GM12878 (cell line): ENCODE data around the gene SMARCE1.

Source experiments
- BHLHE40 ChIP-seq, 2 experiments: fragments of 450-650 bp in 1 of 2; IDR thresholded peaks; 2 replicates each; pipeline ENCODE4 v1.6.1; 2011 to 2017; ENCODE audit warnings: low read depth in 2 of 2, borderline replicate concordance in 1 of 2, improper control_type of control experiment in 1 of 2, low read length in 1 of 2, mild to moderate bottlenecking in 1 of 2
- CBFB ChIP-seq: IDR thresholded peaks from 2 replicates; pipeline ENCODE4 v1.6.1; 2016; ENCODE audit warnings: antibody characterized with exemption, low read depth
- CTCF ChIP-seq, 3 experiments: IDR thresholded peaks in 2 of 3; conservative IDR thresholded peaks in 1 of 3; 2 replicates each; pipeline ENCODE4 v1.5.1; 2011; ENCODE audit warnings: low read depth in 3 of 3, low read length in 3 of 3, mild to moderate bottlenecking in 3 of 3, control low read depth in 2 of 3, moderate library complexity in 2 of 3, inconsistent platforms in 1 of 3, mixed read lengths in 1 of 3; ENCODE audit not compliant: control insufficient read depth in 2 of 3, insufficient read depth in 1 of 3; ENCODE audit errors: extremely low read depth in 1 of 3
- E2F4 ChIP-seq: IDR thresholded peaks from 2 replicates; pipeline ENCODE4 v1.6.1; 2012; ENCODE audit warnings: low read depth, low read length, improper control_type of control experiment
- EP300 ChIP-seq, 2 experiments: fragments of 150-350 bp in 1 of 2; IDR thresholded peaks; 2 replicates each; pipeline ENCODE4 v1.6.1; 2011 to 2012; ENCODE audit warnings: low read depth in 2 of 2, low read length in 2 of 2, borderline replicate concordance in 1 of 2, improper control_type of control experiment in 1 of 2, inconsistent platforms in 1 of 2; ENCODE audit not compliant: control insufficient read depth in 1 of 2
- GABPA ChIP-seq: IDR thresholded peaks from 2 replicates; pipeline ENCODE4 v1.6.1; 2014; ENCODE audit warnings: antibody characterized with exemption, low read depth, mild to moderate bottlenecking, inconsistent platforms
- JUNB ChIP-seq: IDR thresholded peaks from 2 replicates; pipeline ENCODE4 v1.6.1; 2016; ENCODE audit warnings: antibody characterized with exemption, mild to moderate bottlenecking
- NFYB ChIP-seq: IDR thresholded peaks from 2 replicates; pipeline ENCODE4 v1.6.1; 2011; ENCODE audit warnings: low read depth, mild to moderate bottlenecking, low read length, improper control_type of control experiment, moderate library complexity; ENCODE audit not compliant: insufficient read depth
- NKRF ChIP-seq: fragments of 450-650 bp; conservative IDR thresholded peaks from 2 replicates; pipeline ENCODE4 v1.6.1; 2017; ENCODE audit warnings: mild to moderate bottlenecking, moderate library complexity
- POLR2A ChIP-seq: IDR thresholded peaks from 2 replicates; pipeline ENCODE4 v1.6.1; 2011; ENCODE audit warnings: low read depth, mild to moderate bottlenecking, low read length
- POLR2AphosphoS5 ChIP-seq: IDR thresholded peaks from 2 replicates; pipeline ENCODE4 v1.6.1; 2011; ENCODE audit warnings: mild to moderate bottlenecking, low read length, inconsistent platforms
- TCF7 ChIP-seq: IDR thresholded peaks from 2 replicates; pipeline ENCODE4 v1.6.1; 2014; ENCODE audit warnings: antibody characterized with exemption, borderline replicate concordance
- ZNF687 ChIP-seq: fragments of 450-650 bp; IDR thresholded peaks from 2 replicates; pipeline ENCODE4 v1.6.1; 2017; ENCODE audit warnings: mild to moderate bottlenecking, moderate library complexity

- TF ChIP-seq POLR2A (no peak), POLR2AphosphoS5 (no peak), JUNB (no peak), NFYB (no peak), TCF7 (no peak), NKRF (no peak), E2F4 (no peak), EP300 (IDR thresholded peaks at IDR 0.05; ENCODE audit: borderline replicate concordance in 1 of 2, control insufficient read depth in 1 of 2, low read depth in 2 of 2, low read length in 2 of 2) (no peak), CTCF (IDR thresholded peaks at IDR 0.05 in 2 of 3, conservative IDR thresholded peaks at IDR 0.05 in 1 of 3; ENCODE audit: control insufficient read depth in 2 of 3, extremely low read depth in 1 of 3, insufficient read depth in 1 of 3, low read depth in 3 of 3, low read length in 3 of 3) (no peak), ZNF687 (no peak), CBFB (no peak), GABPA (no peak), BHLHE40 (IDR thresholded peaks at IDR 0.05; ENCODE audit: borderline replicate concordance in 1 of 2, low read depth in 2 of 2, low read length in 1 of 2) (no peak)
Observed at GRCh38 chr17:40648384-40648968, 858 bp upstream of the SMARCE1 start.
